ENCODE results near the gene PTPRG.

- TF ChIP-seq CTCF (IDR thresholded peaks at IDR 0.05): no peak
- no peak for TF ChIP-seq POLR2A (IDR thresholded peaks at IDR 0.05)
Measured at GRCh38 chr3:62265528-62265927, 704.2 kb downstream of the PTPRG start.
